OCI-LY7 (cell line): ENCODE data around the gene HMGB1. TPM values are rescaled to one million over a fixed set of nuclear protein-coding genes. Genes with fewer than 3 reads are reported as not detected.
A peak's percentile ranks its signal among the peaks of the same experiment; 100 is the strongest.
"Not testable (repeated sequence)": the region's sequence is repeated elsewhere in the genome, so short reads cannot be mapped to it uniquely, and the experiment has no call there.

Source experiments
- BruUV-seq: library from RNA; stranded (reverse); fragments of 400-500 nt; replicated peaks from 2 replicates; lab custom pipeline; 2021; lab: Mats Ljungman, UMichigan
- CTCF ChIA-PET: fragments of 300-600 bp; sonication (Branson Sonifier 250); formaldehyde crosslinking; loops from one replicate; lab custom pipeline; 2022; ENCODE audit warnings: antibody characterized with exemption; ENCODE audit not compliant: unreplicated experiment; lab: Charles Lee
- POLR2A ChIA-PET: fragments of 300-600 bp; sonication (Branson Sonifier 250); formaldehyde crosslinking; loops from one replicate; lab custom pipeline; 2022; ENCODE audit warnings: antibody characterized with exemption; lab: Charles Lee
- DNase-seq: peaks from one replicate; pipeline ENCODE4 v3.0.0-alpha.2; 2015; ENCODE audit warnings: low spot score
- H2AFZ ChIP-seq: fragments of 200-600 bp; sonication (generic), shearing (Covaris generic); 2 replicates; pipeline ENCODE4 v1.6.1; 2014; ENCODE audit warnings: mild to moderate bottlenecking, antibody characterized with exemption, low read length, moderate library complexity
- H3K27ac ChIP-seq: fragments of 200-600 bp; sonication (generic); 2 replicates; pipeline ENCODE4 v1.5.1; 2014; ENCODE audit warnings: mixed run types, low read depth, mild to moderate bottlenecking, moderate library complexity, low read length, inconsistent platforms; ENCODE audit not compliant: poor library complexity, severe bottlenecking
- H3K36me3 ChIP-seq: fragments of 200-600 bp; sonication (generic); 2 replicates; pipeline ENCODE4 v1.6.1; 2014; ENCODE audit warnings: mild to moderate bottlenecking, antibody characterized with exemption, low read length, moderate library complexity, mixed read lengths; ENCODE audit not compliant: insufficient read depth
- H3K4me1 ChIP-seq: fragments of 200-600 bp; sonication (generic); 2 replicates; pipeline ENCODE4 v1.5.1; 2014; ENCODE audit warnings: mild to moderate bottlenecking, low read length; ENCODE audit not compliant: insufficient read depth, poor library complexity, severe bottlenecking
- H3K4me2 ChIP-seq: fragments of 200-600 bp; sonication (generic); 2 replicates; pipeline ENCODE4 v1.6.1; 2014; ENCODE audit warnings: mild to moderate bottlenecking, low read length
- H3K4me3 ChIP-seq: fragments of 200-600 bp; sonication (generic); 2 replicates; pipeline ENCODE4 v1.5.1; 2014; ENCODE audit warnings: mild to moderate bottlenecking, low read depth, low read length; ENCODE audit not compliant: poor library complexity, severe bottlenecking
- H3K79me2 ChIP-seq: fragments of 200-600 bp; sonication (generic); 2 replicates; pipeline ENCODE4 v1.6.1; 2016; ENCODE audit warnings: low read depth, mild to moderate bottlenecking, low read length, moderate library complexity, mixed read lengths; ENCODE audit not compliant: insufficient read depth
- H3K9me2 ChIP-seq: fragments of 200-600 bp; sonication (generic); 2 replicates; pipeline ENCODE4 v1.6.1; 2016; ENCODE audit warnings: mild to moderate bottlenecking, low read length, mixed read lengths; ENCODE audit not compliant: insufficient read depth
- H3K9me3 ChIP-seq: fragments of 200-600 bp; sonication (generic); 2 replicates; pipeline ENCODE4 v1.6.1; 2014; ENCODE audit warnings: mild to moderate bottlenecking, mixed run types, low read length, mixed read lengths
- H4K20me1 ChIP-seq: fragments of 200-600 bp; sonication (generic); 2 replicates; pipeline ENCODE4 v1.6.1; 2014; ENCODE audit warnings: mild to moderate bottlenecking, antibody characterized with exemption, low read length, moderate library complexity, mixed read lengths; ENCODE audit not compliant: insufficient read depth
- EZH2phosphoT487 ChIP-seq: fragments of 200-600 bp; sonication (generic); IDR thresholded peaks from 2 replicates; pipeline ENCODE4 v1.6.1; 2018; ENCODE audit warnings: low read depth, borderline replicate concordance, mild to moderate bottlenecking, mixed run types, antibody characterized with exemption, low read length, moderate library complexity, mixed read lengths
- intact Hi-C: fragments of 100-400 bp; cut with micrococcal nuclease; formaldehyde crosslinking; loops from one replicate; pipeline ENCODE4 v1.10.0; 2022; ENCODE audit not compliant: unreplicated experiment
- total RNA-seq, 2 experiments: library from RNA; depleted of rRNA in 1 of 2; stranded (reverse); fragments of >200 nt in 1 of 2; shearing (Covaris generic) in 1 of 2; gene quantifications; 2 replicates each; pipeline ENCODE4 v1.2.3, GENCODE V29; 2014 to 2022
- TF ChIP-seq, protein P1 (sequence below): fragments of 200-600 bp; sonication (generic); conservative IDR thresholded peaks from 2 replicates; pipeline ENCODE4 v1.5.1; 2014; ENCODE audit warnings: mild to moderate bottlenecking, antibody characterized with exemption, low read length, moderate library complexity, mixed read lengths

The HMGB1 gene
- total RNA-seq, 2 experiments from 2014 or later: 1,114 to 1,288 TPM

DNA sequence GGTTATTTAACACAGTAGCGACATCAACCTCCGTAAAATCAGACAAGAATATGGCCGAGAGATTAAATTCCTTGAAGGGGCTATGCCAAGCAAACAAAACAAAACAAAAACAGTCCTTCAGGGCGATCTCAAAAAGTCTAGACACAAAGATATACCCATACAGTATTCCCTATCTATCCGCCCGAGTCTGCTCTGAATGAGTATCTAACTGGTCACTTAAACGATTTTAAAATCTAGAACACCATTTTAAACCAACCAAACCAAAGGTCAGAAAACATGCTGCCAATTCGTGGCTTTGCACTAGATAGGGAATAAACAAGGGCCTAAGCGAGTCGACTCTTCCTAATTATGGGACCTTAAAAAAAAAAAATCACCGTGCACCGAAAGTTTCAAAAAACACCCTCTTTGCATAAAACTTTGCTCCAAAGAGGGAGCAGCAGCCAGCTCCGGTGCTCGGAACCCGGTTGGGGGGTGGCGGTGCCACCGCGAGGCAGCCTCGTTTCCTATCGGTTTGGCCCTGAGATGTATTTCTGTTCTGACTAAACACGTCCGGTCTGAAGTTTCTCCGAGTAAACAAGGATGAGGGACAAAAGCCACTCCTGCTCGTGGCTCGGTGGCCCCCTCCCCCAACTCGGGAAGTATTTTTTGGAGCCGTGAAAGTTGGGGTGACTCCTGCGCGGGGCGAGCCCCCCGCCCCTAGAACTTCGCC, 1.8 kb downstream of the HMGB1 start:
- ChIA-PET POLR2A (interaction anchor here (0.7 kb wide), 1 partner anchor 89 kb away, joined by 3 read pairs; no protein-coding TSS in a partner anchor), CTCF (no interaction called here)
- Histone ChIP-seq H3K4me1 (peaks cover 56% of the 10 kb centered on the region), H3K4me3 (peak overlapping the region; percentile 92), H3K4me2 (peak overlapping the region; percentile 85), H4K20me1 (peaks cover 24% of the 10 kb centered on the region), H2AFZ (no peak overlapping the region), H3K9me3 (no peaks in the 10 kb centered on the region), H3K79me2 (peaks cover 64% of the 10 kb centered on the region), H3K27ac (peak overlapping the region; percentile 87), H3K36me3 (peaks cover 50% of the 10 kb centered on the region), H3K9me2 (no peaks in the 10 kb centered on the region)
- intact Hi-C loops: loop anchor here (1.0 to 10.0 kb wide), 3 partner anchors 42 to 341 kb away; partner anchors contain the start of gene UBE2L5
- peak; percentile 79 for DNase-seq
- TF ChIP-seq EZH2phosphoT487: no peak
- TF ChIP-seq, protein P1, sequence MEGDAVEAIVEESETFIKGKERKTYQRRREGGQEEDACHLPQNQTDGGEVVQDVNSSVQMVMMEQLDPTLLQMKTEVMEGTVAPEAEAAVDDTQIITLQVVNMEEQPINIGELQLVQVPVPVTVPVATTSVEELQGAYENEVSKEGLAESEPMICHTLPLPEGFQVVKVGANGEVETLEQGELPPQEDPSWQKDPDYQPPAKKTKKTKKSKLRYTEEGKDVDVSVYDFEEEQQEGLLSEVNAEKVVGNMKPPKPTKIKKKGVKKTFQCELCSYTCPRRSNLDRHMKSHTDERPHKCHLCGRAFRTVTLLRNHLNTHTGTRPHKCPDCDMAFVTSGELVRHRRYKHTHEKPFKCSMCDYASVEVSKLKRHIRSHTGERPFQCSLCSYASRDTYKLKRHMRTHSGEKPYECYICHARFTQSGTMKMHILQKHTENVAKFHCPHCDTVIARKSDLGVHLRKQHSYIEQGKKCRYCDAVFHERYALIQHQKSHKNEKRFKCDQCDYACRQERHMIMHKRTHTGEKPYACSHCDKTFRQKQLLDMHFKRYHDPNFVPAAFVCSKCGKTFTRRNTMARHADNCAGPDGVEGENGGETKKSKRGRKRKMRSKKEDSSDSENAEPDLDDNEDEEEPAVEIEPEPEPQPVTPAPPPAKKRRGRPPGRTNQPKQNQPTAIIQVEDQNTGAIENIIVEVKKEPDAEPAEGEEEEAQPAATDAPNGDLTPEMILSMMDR: 0 out of 2 replicates have a peak, but pooled peaks have one; percentile 18
- BruUV-seq: no TSS peak

DNA sequence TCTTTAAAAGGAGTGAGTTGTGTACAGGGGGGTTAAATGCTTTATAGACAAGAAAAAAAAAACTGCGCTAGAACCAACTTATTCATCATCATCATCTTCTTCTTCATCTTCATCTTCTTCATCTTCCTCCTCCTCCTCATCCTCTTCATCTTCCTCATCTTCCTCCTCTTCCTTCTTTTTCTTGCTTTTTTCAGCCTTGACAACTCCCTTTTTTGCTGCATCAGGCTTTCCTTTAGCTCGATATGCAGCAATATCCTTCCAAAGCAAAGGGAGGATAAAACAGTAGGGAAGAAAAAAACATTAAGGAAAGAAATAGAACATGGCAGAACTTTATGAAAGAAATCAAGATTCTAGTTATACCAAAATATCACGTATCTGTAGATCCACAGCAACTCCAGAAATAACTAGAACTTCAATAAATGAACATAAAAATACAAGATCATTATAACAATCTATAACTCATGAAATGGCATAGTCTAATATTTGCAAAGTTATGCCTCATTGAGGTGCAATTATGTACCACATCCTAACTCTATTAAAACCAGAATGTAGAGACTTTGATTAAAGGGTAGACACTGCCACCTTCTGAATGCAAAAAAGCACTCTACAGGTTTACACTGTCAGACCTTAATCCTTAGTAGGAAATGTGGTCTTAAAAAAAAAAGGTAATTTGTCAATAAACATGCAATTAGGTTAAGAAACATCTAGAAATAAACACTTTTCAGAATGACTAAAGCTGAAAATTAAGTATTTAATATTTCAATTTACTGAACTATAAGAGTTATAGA, 4.3 kb downstream of the HMGB1 start:
- intact Hi-C loops: loop anchor here (1.0 to 10.0 kb wide), 3 partner anchors 39 to 343 kb away; partner anchors contain the start of gene UBE2L5
- Histone ChIP-seq H4K20me1 (peaks cover 27% of the 10 kb centered on the region), H3K4me3 (peak overlapping the region; percentile 92), H3K36me3 (peaks cover 72% of the 10 kb centered on the region), H3K79me2 (peaks cover 67% of the 10 kb centered on the region), H3K27ac (peak overlapping the region; percentile 87), H3K4me2 (peak overlapping the region; percentile 85), H3K4me1 (peaks cover 64% of the 10 kb centered on the region)
- H3K9me2 ChIP-seq, H2AFZ ChIP-seq, H3K9me3 ChIP-seq, BruUV-seq: not testable (repeated sequence)
- TF ChIP-seq, protein P1: peak; percentile 82
- ChIA-PET POLR2A (interaction anchor here (1.0 to 1.7 kb wide), 4 partner anchors 9 to 89 kb away, joined by 3 to 11 read pairs (median 6); no protein-coding TSS in a partner anchor), CTCF (interaction anchor here (1.2 kb wide), 1 partner anchor 87 kb away, joined by 3 read pairs; no protein-coding TSS in a partner anchor)
- peak; percentile 65 for DNase-seq
